Activated B cell treated with CpG ODN at 0.5 μM for 24 hours (primary cell): ENCODE results near the gene DDX54. TPM values are rescaled to one million over a fixed set of nuclear protein-coding genes. Genes with fewer than 3 reads are reported as not detected.
A peak's percentile ranks its signal among the peaks of the same experiment; 100 is the strongest.

Experiments
- ATAC-seq: fragments of 200-7000 bp; cut with Tn5 transposase; one replicate; pipeline ENCODE4 v1.10.0; 2021; ENCODE audit warnings: low read depth, mild to moderate bottlenecking, moderate library complexity
- CTCF ChIA-PET: fragments of 350-600 bp; sonication (Branson Sonifier 250); formaldehyde crosslinking; loops from one replicate; lab custom pipeline; 2021; ENCODE audit warnings: antibody characterized with exemption; lab: Charles Lee
- POLR2A ChIA-PET: fragments of 350-600 bp; sonication (Branson Sonifier 250); formaldehyde crosslinking; loops from one replicate; lab custom pipeline; 2021; ENCODE audit warnings: antibody characterized with exemption; lab: Charles Lee
- DNase-seq: peaks from one replicate; pipeline ENCODE4 v3.0.0; 2022
- H3K27ac Mint-ChIP-seq: one replicate; pipeline ENCODE4 v1.8.0; 2020; ENCODE audit warnings: mixed read lengths
- H3K27me3 Mint-ChIP-seq: one replicate; pipeline ENCODE4 v1.8.0; 2021; ENCODE audit warnings: mixed read lengths
- H3K36me3 Mint-ChIP-seq: one replicate; pipeline ENCODE4 v1.8.0; 2021; ENCODE audit warnings: low read depth, mixed read lengths
- H3K4me1 Mint-ChIP-seq: one replicate; pipeline ENCODE4 v1.8.0; 2021; ENCODE audit warnings: mixed read lengths
- H3K4me3 Mint-ChIP-seq: one replicate; pipeline ENCODE4 v1.8.0; 2020; ENCODE audit warnings: mild to moderate bottlenecking, mixed read lengths
- H3K9me3 Mint-ChIP-seq: one replicate; pipeline ENCODE4 v1.8.0; 2020; ENCODE audit warnings: mixed read lengths
- intact Hi-C: fragments of 100-400 bp; cut with micrococcal nuclease; formaldehyde crosslinking; loops from one replicate; pipeline ENCODE4 v1.15.1; 2024
- total RNA-seq: library from RNA; stranded (reverse); gene quantifications from 2 replicates; pipeline ENCODE4 v1.2.3, GENCODE V29; 2022
- TF ChIP-seq, protein P1 (sequence below): fragments of 200-600 bp; IDR thresholded peaks from one replicate; pipeline ENCODE4 v1.8.0; 2022; ENCODE audit warnings: antibody characterized with exemption, mild to moderate bottlenecking

DDX54 gene
- total RNA-seq, 1 donor from 2014 or later: 115 TPM

DNA sequence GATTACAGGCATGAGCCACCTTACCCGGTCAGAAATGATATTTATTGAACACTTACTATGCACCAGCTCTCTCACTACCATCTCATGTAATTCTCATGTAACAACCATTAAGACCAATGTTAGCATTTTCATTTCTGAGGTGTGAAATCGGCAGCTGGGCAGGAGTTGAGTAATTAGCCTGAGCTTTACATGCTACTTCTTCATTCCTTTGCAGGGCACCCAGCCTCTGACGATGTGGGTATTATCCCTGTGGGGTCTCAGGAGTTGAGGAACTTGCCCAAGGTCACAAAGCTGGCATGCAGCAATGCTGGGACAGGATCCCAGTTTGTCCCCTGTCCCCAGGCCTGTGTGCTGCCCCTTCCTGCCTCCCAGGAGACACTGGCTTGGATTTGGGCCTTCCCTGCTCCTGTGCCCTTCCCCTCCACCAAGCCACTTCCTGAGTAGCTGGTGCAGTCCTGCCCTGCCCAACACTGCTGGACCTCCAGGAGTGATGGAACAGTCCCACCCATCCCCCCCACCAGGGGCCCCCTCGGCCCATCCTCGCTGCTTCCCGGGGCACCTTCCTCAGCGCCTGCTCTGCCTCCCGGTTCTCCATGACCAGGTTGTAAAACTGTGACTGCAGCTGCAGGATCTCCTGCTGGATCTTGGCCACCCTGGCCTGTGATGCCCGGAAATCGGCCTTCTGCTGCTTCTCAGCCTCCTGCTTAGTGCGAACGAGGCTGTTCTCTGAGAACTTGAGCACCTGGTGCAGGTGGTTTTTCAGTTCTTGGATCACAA, 14.9 kb upstream of the DDX54 start:
- DNase-seq (no peak), ATAC-seq (no peak)
- intact Hi-C loops: no loop called here
- H3K4me3 Mint-ChIP-seq: no peak overlapping the region
- peaks cover 37% of the 10 kb centered on the region for H3K4me1 Mint-ChIP-seq
- H3K27me3 Mint-ChIP-seq: no peaks in the 10 kb centered on the region
- no peaks in the 10 kb centered on the region for H3K36me3 Mint-ChIP-seq
- H3K27ac Mint-ChIP-seq: no peak overlapping the region
- H3K9me3 Mint-ChIP-seq: no peaks in the 10 kb centered on the region
- POLR2A ChIA-PET: interaction anchor here (0.6 to 8.0 kb wide), 7 partner anchors 8 to 574 kb away, joined by 3 to 90 read pairs (median 6); partner anchors contain the start of gene TPCN1
- TF ChIP-seq, protein P1, sequence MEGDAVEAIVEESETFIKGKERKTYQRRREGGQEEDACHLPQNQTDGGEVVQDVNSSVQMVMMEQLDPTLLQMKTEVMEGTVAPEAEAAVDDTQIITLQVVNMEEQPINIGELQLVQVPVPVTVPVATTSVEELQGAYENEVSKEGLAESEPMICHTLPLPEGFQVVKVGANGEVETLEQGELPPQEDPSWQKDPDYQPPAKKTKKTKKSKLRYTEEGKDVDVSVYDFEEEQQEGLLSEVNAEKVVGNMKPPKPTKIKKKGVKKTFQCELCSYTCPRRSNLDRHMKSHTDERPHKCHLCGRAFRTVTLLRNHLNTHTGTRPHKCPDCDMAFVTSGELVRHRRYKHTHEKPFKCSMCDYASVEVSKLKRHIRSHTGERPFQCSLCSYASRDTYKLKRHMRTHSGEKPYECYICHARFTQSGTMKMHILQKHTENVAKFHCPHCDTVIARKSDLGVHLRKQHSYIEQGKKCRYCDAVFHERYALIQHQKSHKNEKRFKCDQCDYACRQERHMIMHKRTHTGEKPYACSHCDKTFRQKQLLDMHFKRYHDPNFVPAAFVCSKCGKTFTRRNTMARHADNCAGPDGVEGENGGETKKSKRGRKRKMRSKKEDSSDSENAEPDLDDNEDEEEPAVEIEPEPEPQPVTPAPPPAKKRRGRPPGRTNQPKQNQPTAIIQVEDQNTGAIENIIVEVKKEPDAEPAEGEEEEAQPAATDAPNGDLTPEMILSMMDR: no peak
- CTCF ChIA-PET: interaction anchor here (1.4 to 2.0 kb wide), 3 partner anchors 8 to 33 kb away, joined by 4 to 6 read pairs (median 6); no protein-coding TSS in a partner anchor

DNA sequence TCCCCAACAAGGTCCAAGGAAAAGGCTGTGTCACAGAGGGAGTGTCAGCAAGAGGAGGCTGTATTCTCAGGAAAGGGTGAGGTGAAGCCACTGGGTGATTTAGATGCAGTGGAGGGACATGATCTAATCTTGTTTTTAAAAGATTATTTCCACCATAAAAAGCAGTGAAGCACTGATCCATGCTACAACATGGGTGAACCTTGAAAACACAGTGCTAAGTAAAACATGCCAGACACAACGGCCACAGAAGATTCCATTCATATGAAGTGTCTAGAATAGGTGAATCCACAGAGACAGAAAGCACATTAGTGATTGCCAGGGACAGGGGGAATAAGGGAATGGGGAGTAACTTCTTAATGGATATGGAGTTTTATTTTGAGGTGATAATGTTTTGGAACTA, 13.0 kb upstream of the DDX54 start:
- Mint-ChIP-seq H3K4me3 (no peak overlapping the region), H3K27me3 (no peaks in the 10 kb centered on the region), H3K27ac (peak overlapping the region; percentile 1), H3K4me1 (peaks cover 27% of the 10 kb centered on the region), H3K9me3 (no peaks in the 10 kb centered on the region), H3K36me3 (peaks cover 3% of the 10 kb centered on the region)
- TF ChIP-seq, protein P1: no peak
- ChIA-PET CTCF (interaction anchor here (1.5 to 3.8 kb wide), 4 partner anchors 10 to 35 kb away, joined by 5 to 44 read pairs (median 12); a partner anchor contains a TSS), POLR2A (interaction anchor here (1.7 to 5.3 kb wide), 6 partner anchors 10 to 37 kb away, joined by 7 to 43 read pairs (median 32); partner anchors contain the start of genes DDX54, RITA1 and TPCN1)
- DNase-seq (no peak), ATAC-seq (no peak)
- intact Hi-C loops: no loop called here

DNA sequence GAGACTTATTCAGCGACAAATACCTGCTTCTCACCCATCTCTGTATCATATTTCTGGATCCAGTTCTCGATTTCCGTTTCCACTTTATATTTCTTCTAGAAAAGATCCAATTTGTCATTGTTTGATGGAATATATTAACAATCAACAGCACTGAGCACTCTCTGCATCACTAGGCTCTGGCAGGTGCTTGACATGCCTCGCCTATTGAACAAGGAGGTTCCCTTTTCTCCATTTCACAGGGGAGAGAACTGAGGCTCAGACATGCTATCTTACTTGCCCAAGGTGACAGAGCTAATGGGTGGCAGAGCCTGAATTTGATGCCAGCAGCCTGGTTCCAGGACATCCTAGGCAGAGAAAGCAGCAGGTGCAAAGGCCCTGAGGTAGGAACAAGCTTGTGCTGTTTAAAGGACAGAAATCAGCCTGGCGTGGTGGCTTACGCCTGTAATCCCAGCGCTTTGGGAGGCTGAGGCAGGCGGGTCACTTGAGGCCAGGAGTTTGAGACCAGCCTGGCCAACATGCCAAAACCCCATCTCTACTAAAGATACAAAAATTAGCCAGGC, 12.3 kb upstream of the DDX54 start:
- CTCF ChIA-PET: interaction anchor here (0.6 to 3.8 kb wide), 9 partner anchors 7 to 265 kb away, joined by 3 to 44 read pairs (median 5); a partner anchor contains a TSS

DNA sequence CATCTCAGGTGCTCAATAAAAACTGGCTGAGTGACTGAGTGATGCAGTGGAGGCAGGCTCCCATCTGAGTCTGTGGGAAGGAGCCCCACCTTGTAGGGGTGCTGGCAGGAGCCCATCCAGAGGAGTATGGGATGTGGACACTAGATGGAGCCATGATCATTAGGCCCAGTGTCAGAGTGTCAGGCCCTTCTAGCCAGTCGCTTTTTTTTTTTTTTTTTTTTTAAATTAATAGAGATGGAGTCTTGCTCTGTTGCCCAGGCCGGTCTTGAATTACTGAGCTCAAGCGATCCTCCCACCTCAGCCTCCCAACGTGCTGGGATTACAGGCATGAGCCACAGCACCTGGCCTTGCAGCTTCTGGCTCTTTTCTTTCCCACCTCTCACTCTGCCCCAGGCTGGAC, 11.7 kb upstream of the DDX54 start:
- H3K4me1 Mint-ChIP-seq: peaks cover 16% of the 10 kb centered on the region
- DNase-seq (peak; percentile 33), ATAC-seq (peak; percentile 99)
- peaks cover 12% of the 10 kb centered on the region for H3K36me3 Mint-ChIP-seq
- peak overlapping the region; percentile 28 for H3K4me3 Mint-ChIP-seq
- no peaks in the 10 kb centered on the region for H3K9me3 Mint-ChIP-seq
- TF ChIP-seq, protein P1: no peak
- ChIA-PET CTCF (interaction anchor here (0.6 to 3.8 kb wide), 10 partner anchors 8 to 265 kb away, joined by 3 to 44 read pairs (median 4); a partner anchor contains a TSS), POLR2A (interaction anchor here (0.6 to 5.3 kb wide), 15 partner anchors 8 to 909 kb away, joined by 3 to 43 read pairs (median 7); partner anchors contain the start of genes DDX54, RITA1 and TPCN1)
- intact Hi-C loops: loop anchor here (1.0 to 2.0 kb wide), 7 partner anchors 11 to 715 kb away; partner anchors contain the start of gene SLC8B1
- peak overlapping the region; percentile 61 for H3K27ac Mint-ChIP-seq
- H3K27me3 Mint-ChIP-seq: no peaks in the 10 kb centered on the region

More for the DNA sequence above, 12.3 kb upstream of the DDX54 start:
- peaks cover 6% of the 10 kb centered on the region for H3K36me3 Mint-ChIP-seq
- intact Hi-C loops: loop anchor here (1.0 to 2.0 kb wide), 7 partner anchors 11 to 715 kb away; partner anchors contain the start of gene SLC8B1
- H3K9me3 Mint-ChIP-seq: no peaks in the 10 kb centered on the region
- TF ChIP-seq, protein P1: no peak
- no peak for ATAC-seq
- no peak for DNase-seq
- H3K27me3 Mint-ChIP-seq: no peaks in the 10 kb centered on the region
- H3K4me3 Mint-ChIP-seq: peak overlapping the region; percentile 28
- H3K27ac Mint-ChIP-seq: peak overlapping the region; percentile 61
- POLR2A ChIA-PET: interaction anchor here (0.6 to 5.3 kb wide), 14 partner anchors 11 to 909 kb away, joined by 3 to 43 read pairs (median 7); partner anchors contain the start of genes DDX54, RITA1 and TPCN1
- peaks cover 22% of the 10 kb centered on the region for H3K4me1 Mint-ChIP-seq
